AG04449 (cell line): ENCODE results near the gene TMTC1.

Experiments used
- CTCF ChIA-PET: fragments of 350-600 bp; formaldehyde crosslinking; extraction: SDS; loops from one replicate; lab custom pipeline; 2021; ENCODE audit warnings: antibody characterized with exemption; lab: Yijun Ruan, JAX
- POLR2A ChIA-PET: fragments of 400-600, 350-600 bp; formaldehyde crosslinking; extraction: SDS; loops from one replicate; lab custom pipeline; 2020; ENCODE audit warnings: antibody characterized with exemption, inconsistent platforms; lab: Yijun Ruan, JAX
- DNase-seq: peaks from one replicate; pipeline ENCODE4 v3.0.0-alpha.2; 2010; ENCODE audit warnings: low read depth, low spot score
- H3K4me3 ChIP-seq: 2 replicates; pipeline ENCODE4 v1.5.1; 2011; ENCODE audit warnings: low read depth, mild to moderate bottlenecking, control low read depth, low read length
- CTCF ChIP-seq: IDR thresholded peaks from one replicate; pipeline ENCODE4 v1.5.1; 2011; ENCODE audit warnings: mild to moderate bottlenecking, moderate library complexity, low read length, control low read depth, inconsistent platforms; ENCODE audit not compliant: insufficient read depth; ENCODE audit errors: missing control alignments

Gene TMTC1

GRCh38 chr12:29672580-29672979 lies 111.2 kb downstream of the TMTC1 start:
- ChIA-PET CTCF (no interaction called here), POLR2A (no interaction called here)
- no peak for TF ChIP-seq CTCF
- H3K4me3 ChIP-seq, result no peak overlapping the region
- DNase-seq, result no peak

GRCh38 chr12:29671742-29672141 lies 112.0 kb downstream of the TMTC1 start:
- TF ChIP-seq CTCF, result no peak
- ChIA-PET CTCF (no interaction called here), POLR2A (no interaction called here)
- no peak for DNase-seq
- H3K4me3 ChIP-seq, result no peak overlapping the region

- no peak for TF ChIP-seq CTCF
- CTCF ChIA-PET, result no interaction called here
- POLR2A ChIA-PET, result no interaction called here
Measured at GRCh38 chr12:29667011-29667410, 116.7 kb downstream of the TMTC1 start.

GRCh38 chr12:29665107-29665506 lies 118.6 kb downstream of the TMTC1 start:
- TF ChIP-seq CTCF, result no peak
- no peak for DNase-seq
- H3K4me3 ChIP-seq, result no peak overlapping the region
- POLR2A ChIA-PET, result no interaction called here
- CTCF ChIA-PET, result no interaction called here

More at GRCh38 chr12:29667011-29667410, 116.7 kb downstream of the TMTC1 start:
- H3K4me3 ChIP-seq, result no peak overlapping the region
- DNase-seq, result no peak

- DNase-seq, result no peak
- H3K4me3 ChIP-seq, result no peak overlapping the region
- ChIA-PET CTCF (no interaction called here), POLR2A (no interaction called here)
- no peak for TF ChIP-seq CTCF
Measured at GRCh38 chr12:29662734-29663323, 120.9 kb downstream of the TMTC1 start.

GRCh38 chr12:29660847-29661246 lies 122.9 kb downstream of the TMTC1 start:
- TF ChIP-seq CTCF, result no peak
- no peak for DNase-seq
- no peak overlapping the region for H3K4me3 ChIP-seq
- CTCF ChIA-PET, result no interaction called here
- POLR2A ChIA-PET, result no interaction called here
